Measurements from ENCODE around the gene AMIGO1. TPM values are rescaled to one million over a fixed set of nuclear protein-coding genes. Genes with fewer than 3 reads are reported as not detected.
"Not testable (repeated sequence)": the region's sequence is repeated elsewhere in the genome, so short reads cannot be mapped to it uniquely, and the experiment has no call there.

Gene AMIGO1
- total RNA-seq, 3 donors from 2014 or later (not counting 1 experiment from before 2014, with no cell fraction given), result 5.0 to 10.7 (median 7.8) TPM

- no peak overlapping the region for H3K27ac ChIP-seq (ENCODE audit: low read length)
- DNase-seq, result no peak
- peaks cover 43 to 60% of the 10 kb centered on the region in 2 donors for H3K27me3 Mint-ChIP-seq (ENCODE audit: low read depth in 2 of 2)
- H3K36me3 ChIP-seq (ENCODE audit: control insufficient read depth, insufficient read depth, low read length), result no peaks in the 10 kb centered on the region
- H3K4me1 ChIP-seq (ENCODE audit: control insufficient read depth, insufficient read depth, low read length), result peaks cover 4% of the 10 kb centered on the region
- no peaks in the 10 kb centered on the region for H3K36me3 Mint-ChIP-seq
- no peaks in the 10 kb centered on the region for H3K9me3 Mint-ChIP-seq
- H3K27ac Mint-ChIP-seq, result no peak overlapping the region
- peaks cover 9% of the 10 kb centered on the region for H3K27me3 ChIP-seq (ENCODE audit: control insufficient read depth, insufficient read depth, low read length)
- 36% methylated on average over 1 of the region's 1 CpG for WGBS (ENCODE audit: insufficient coverage)
- no peak for TF ChIP-seq CTCF (IDR thresholded peaks at IDR 0.05)
- no peaks in the 10 kb centered on the region for H3K4me1 Mint-ChIP-seq
- intact Hi-C loops (cut with micrococcal nuclease), result no loop called here
- no peak overlapping the region for H3K4me3 Mint-ChIP-seq
- ATAC-seq, result no peak
- H3K4me3 ChIP-seq (ENCODE audit: low read length), result no peak overlapping the region
- H3K9me3 ChIP-seq (ENCODE audit: control insufficient read depth, insufficient read depth, low read length), result no peaks in the 10 kb centered on the region
These were observed 34.8 kb downstream of the AMIGO1 start for GRCh38 chr1:109474697-109475096.

GRCh38 chr1:109473284-109474057 lies 36.1 kb downstream of the AMIGO1 start:
- H3K4me3 Mint-ChIP-seq; H3K9me3 ChIP-seq (ENCODE audit: control insufficient read depth, insufficient read depth, low read length); H3K27ac Mint-ChIP-seq; H3K36me3 Mint-ChIP-seq; ATAC-seq; H3K9me3 Mint-ChIP-seq; DNase-seq; intact Hi-C loops (cut with micrococcal nuclease); H3K4me1 ChIP-seq (ENCODE audit: control insufficient read depth, insufficient read depth, low read length); H3K4me3 ChIP-seq (ENCODE audit: low read length); H3K27ac ChIP-seq (ENCODE audit: low read length); H3K4me1 Mint-ChIP-seq; H3K36me3 ChIP-seq (ENCODE audit: control insufficient read depth, insufficient read depth, low read length): not testable (repeated sequence)
- peaks cover 14% of the 10 kb centered on the region for H3K27me3 ChIP-seq (ENCODE audit: control insufficient read depth, insufficient read depth, low read length)
- 85% methylated on average over 11 of the region's 12 CpGs for WGBS (ENCODE audit: insufficient coverage)
- H3K27me3 Mint-ChIP-seq (ENCODE audit: low read depth in 2 of 2), result peaks cover 41 to 56% of the 10 kb centered on the region in 2 donors

GRCh38 chr1:109472779-109473178 lies 36.7 kb downstream of the AMIGO1 start:
- Mint-ChIP-seq H3K4me3 (no peak overlapping the region), H3K36me3 (no peaks in the 10 kb centered on the region), H3K4me1 (no peaks in the 10 kb centered on the region), H3K27ac (no peak overlapping the region), H3K9me3 (no peaks in the 10 kb centered on the region), H3K27me3 (ENCODE audit: low read depth in 2 of 2) (peaks cover 43 to 60% of the 10 kb centered on the region in 2 donors)
- 54% methylated on average over 3 of the region's 3 CpGs for WGBS (ENCODE audit: insufficient coverage)
- no peak for ATAC-seq
- intact Hi-C loops (cut with micrococcal nuclease), result no loop called here
- no peak for TF ChIP-seq CTCF (IDR thresholded peaks at IDR 0.05)
- H3K4me1 ChIP-seq (ENCODE audit: control insufficient read depth, insufficient read depth, low read length), result peaks cover 2% of the 10 kb centered on the region
- no peaks in the 10 kb centered on the region for H3K9me3 ChIP-seq (ENCODE audit: control insufficient read depth, insufficient read depth, low read length)
- H3K4me3 ChIP-seq (ENCODE audit: low read length), result no peak overlapping the region
- no peaks in the 10 kb centered on the region for H3K36me3 ChIP-seq (ENCODE audit: control insufficient read depth, insufficient read depth, low read length)
- peaks cover 17% of the 10 kb centered on the region for H3K27me3 ChIP-seq (ENCODE audit: control insufficient read depth, insufficient read depth, low read length)
- no peak overlapping the region for H3K27ac ChIP-seq (ENCODE audit: low read length)
- DNase-seq, result no peak

- H3K27ac Mint-ChIP-seq, result no peak overlapping the region
- no peak overlapping the region for H3K4me3 ChIP-seq (ENCODE audit: low read length)
- H3K9me3 ChIP-seq (ENCODE audit: control insufficient read depth, insufficient read depth, low read length), result no peaks in the 10 kb centered on the region
- no peak overlapping the region for H3K4me3 Mint-ChIP-seq
- H3K36me3 ChIP-seq (ENCODE audit: control insufficient read depth, insufficient read depth, low read length), result no peaks in the 10 kb centered on the region
- H3K27ac ChIP-seq (ENCODE audit: low read length), result no peak overlapping the region
- TF ChIP-seq CTCF (IDR thresholded peaks at IDR 0.05), result no peak
- peaks cover 36% of the 10 kb centered on the region for H3K27me3 ChIP-seq (ENCODE audit: control insufficient read depth, insufficient read depth, low read length)
- peaks cover 49 to 57% of the 10 kb centered on the region in 2 donors for H3K27me3 Mint-ChIP-seq (ENCODE audit: low read depth in 2 of 2)
- H3K36me3 Mint-ChIP-seq, result no peaks in the 10 kb centered on the region
- ATAC-seq (no peak), DNase-seq (no peak)
- intact Hi-C loops (cut with micrococcal nuclease), result no loop called here
- H3K4me1 Mint-ChIP-seq, result peaks cover 0 to 8% of the 10 kb centered on the region in 2 donors
- H3K9me3 Mint-ChIP-seq, result no peaks in the 10 kb centered on the region
- 61% methylated on average over 6 of the region's 6 CpGs for WGBS (ENCODE audit: insufficient coverage)
- H3K4me1 ChIP-seq (ENCODE audit: control insufficient read depth, insufficient read depth, low read length), result peaks cover 13% of the 10 kb centered on the region
These were observed 39.3 kb downstream of the AMIGO1 start for GRCh38 chr1:109470245-109470644.
